ENCODE results near the gene CUX1.
A peak's percentile ranks its signal among the peaks of the same experiment; 100 is the strongest.

CUX1 gene

GRCh38 chr7:101882595-101883564 lies 65.5 kb downstream of the CUX1 start (continued):
- TF ChIP-seq ZNF521 (tag by site-specific recombination; IDR thresholded peaks at IDR 0.05): no peak
- TF ChIP-seq ZNF707 (tag by site-specific recombination; IDR thresholded peaks at IDR 0.05): no peak
- TF ChIP-seq IKZF3 (tag by site-specific recombination; IDR thresholded peaks at IDR 0.05): peak; percentile 85; the same call in 1 of the 2 replicates
- no peak for TF ChIP-seq ZNF623 (tag by site-specific recombination; IDR thresholded peaks at IDR 0.05)
- TF ChIP-seq ZNF23 (tag by site-specific recombination; IDR thresholded peaks at IDR 0.05; ENCODE audit: borderline replicate concordance): no peak
- TF ChIP-seq ZBTB17 (tag by site-specific recombination; IDR thresholded peaks at IDR 0.05): peak; percentile 95
- peak; percentile 84; the same call in 1 of the 2 replicates for TF ChIP-seq KLF17 (tag by site-specific recombination; IDR thresholded peaks at IDR 0.05)
- TF ChIP-seq GLI2 (tag by site-specific recombination; IDR thresholded peaks at IDR 0.05; ENCODE audit: borderline replicate concordance, low read depth): no peak
- TF ChIP-seq ZNF18 (tag by site-specific recombination; IDR thresholded peaks at IDR 0.05): 0 out of 2 replicates have a peak, but pooled peaks have one; percentile 13
- no peak for TF ChIP-seq REPIN1 (tag by site-specific recombination; IDR thresholded peaks at IDR 0.05; ENCODE audit: low read depth)
- TF ChIP-seq SETDB1 (IDR thresholded peaks at IDR 0.05; ENCODE audit: insufficient read length, low read length): no peak
- TF ChIP-seq ZNF624 (tag by site-specific recombination; IDR thresholded peaks at IDR 0.05): no peak
- TF ChIP-seq CTCF (tag by site-specific recombination; IDR thresholded peaks at IDR 0.05): no peak
- peak; percentile 80; the same call in 1 of the 2 replicates for TF ChIP-seq ZNF561 (tag by site-specific recombination; IDR thresholded peaks at IDR 0.05; ENCODE audit: borderline replicate concordance)
- TF ChIP-seq ZBTB6 (tag by site-specific recombination; IDR thresholded peaks at IDR 0.05): peak; percentile 80
- TF ChIP-seq ZNF324 (tag by site-specific recombination; IDR thresholded peaks at IDR 0.05): peak; percentile 86
- TF ChIP-seq ZNF548 (tag by site-specific recombination; IDR thresholded peaks at IDR 0.05): no peak
- no peak for TF ChIP-seq ZNF530 (tag by site-specific recombination; IDR thresholded peaks at IDR 0.05; ENCODE audit: low read depth)
- peak; percentile 91 for TF ChIP-seq TSHZ1 (tag by site-specific recombination; IDR thresholded peaks at IDR 0.05; ENCODE audit: borderline replicate concordance)
- TF ChIP-seq ZNF341 (tag by site-specific recombination; IDR thresholded peaks at IDR 0.05; ENCODE audit: low read depth): no peak
- no peak for TF ChIP-seq ZNF791 (tag by site-specific recombination; IDR thresholded peaks at IDR 0.05)
- TF ChIP-seq PRDM1 (tag by site-specific recombination; IDR thresholded peaks at IDR 0.05): no peak
- TF ChIP-seq ZNF37A (tag by site-specific recombination; IDR thresholded peaks at IDR 0.05): no peak
- no peak for TF ChIP-seq ZNF148 (tag by site-specific recombination; IDR thresholded peaks at IDR 0.05; ENCODE audit: borderline replicate concordance)
- TF ChIP-seq ZNF843 (tag by site-specific recombination; IDR thresholded peaks at IDR 0.05): peak; percentile 77
- TF ChIP-seq ZSCAN30 (tag by site-specific recombination; IDR thresholded peaks at IDR 0.05): no peak
- no peak for TF ChIP-seq SCRT1 (tag by site-specific recombination; IDR thresholded peaks at IDR 0.05; ENCODE audit: borderline replicate concordance)
- TF ChIP-seq TRIM28 (IDR thresholded peaks at IDR 0.05; ENCODE audit: borderline replicate concordance, low read length): no peak
